Activated CD8-positive, alpha-beta T cell treated with anti-CD3 and anti-CD28 coated beads for 36 hours (primary cell): ENCODE results near the gene IFT81. TPM values are rescaled to one million over a fixed set of nuclear protein-coding genes. Genes with fewer than 3 reads are reported as not detected.

Experiments used
- ATAC-seq: fragments of 200-7000 bp; cut with Tn5 transposase; one replicate; pipeline ENCODE4 v1.10.0; 2021; ENCODE audit warnings: mild to moderate bottlenecking, moderate library complexity
- CTCF ChIA-PET: fragments of 350-600 bp; sonication (Branson Sonifier 250); formaldehyde crosslinking; loops from one replicate; lab custom pipeline; 2021; ENCODE audit warnings: antibody characterized with exemption; lab: Charles Lee
- POLR2A ChIA-PET: fragments of 350-600 bp; sonication (Branson Sonifier 250); formaldehyde crosslinking; loops from one replicate; lab custom pipeline; 2021; ENCODE audit warnings: antibody characterized with exemption; lab: Charles Lee
- DNase-seq: peaks from one replicate; pipeline ENCODE4 v3.0.0-alpha.2; 2020
- H3K27ac Mint-ChIP-seq: one replicate; pipeline ENCODE4 v1.8.0; 2021; ENCODE audit warnings: mild to moderate bottlenecking, mixed read lengths
- H3K27me3 Mint-ChIP-seq: one replicate; pipeline ENCODE4 v1.8.0; 2021; ENCODE audit warnings: mixed read lengths
- H3K36me3 Mint-ChIP-seq: one replicate; pipeline ENCODE4 v1.8.0; 2021; ENCODE audit warnings: low read depth, mixed read lengths
- H3K4me1 Mint-ChIP-seq: one replicate; pipeline ENCODE4 v1.8.0; 2021; ENCODE audit warnings: low read depth, mixed read lengths
- H3K4me3 Mint-ChIP-seq: one replicate; pipeline ENCODE4 v1.8.0; 2021; ENCODE audit warnings: mild to moderate bottlenecking, moderate library complexity, mixed read lengths
- H3K9me3 Mint-ChIP-seq: one replicate; pipeline ENCODE4 v1.8.0; 2021; ENCODE audit warnings: mixed read lengths
- intact Hi-C: fragments of 100-400 bp; cut with micrococcal nuclease; formaldehyde crosslinking; loops from one replicate; pipeline ENCODE4 v1.10.0; 2022
- total RNA-seq, 2 experiments: library from RNA; stranded (reverse); gene quantifications; one replicate each; pipeline ENCODE4 v1.2.3, GENCODE V29; 2021
- TF ChIP-seq, protein P1 (sequence below): fragments of 200-600 bp; IDR thresholded peaks from one replicate; pipeline ENCODE4 v1.8.0; 2022; ENCODE audit warnings: antibody characterized with exemption, mild to moderate bottlenecking

IFT81 gene
- total RNA-seq, 2 experiments from 2014 or later = 1.8 to 2.8 TPM

DNA sequence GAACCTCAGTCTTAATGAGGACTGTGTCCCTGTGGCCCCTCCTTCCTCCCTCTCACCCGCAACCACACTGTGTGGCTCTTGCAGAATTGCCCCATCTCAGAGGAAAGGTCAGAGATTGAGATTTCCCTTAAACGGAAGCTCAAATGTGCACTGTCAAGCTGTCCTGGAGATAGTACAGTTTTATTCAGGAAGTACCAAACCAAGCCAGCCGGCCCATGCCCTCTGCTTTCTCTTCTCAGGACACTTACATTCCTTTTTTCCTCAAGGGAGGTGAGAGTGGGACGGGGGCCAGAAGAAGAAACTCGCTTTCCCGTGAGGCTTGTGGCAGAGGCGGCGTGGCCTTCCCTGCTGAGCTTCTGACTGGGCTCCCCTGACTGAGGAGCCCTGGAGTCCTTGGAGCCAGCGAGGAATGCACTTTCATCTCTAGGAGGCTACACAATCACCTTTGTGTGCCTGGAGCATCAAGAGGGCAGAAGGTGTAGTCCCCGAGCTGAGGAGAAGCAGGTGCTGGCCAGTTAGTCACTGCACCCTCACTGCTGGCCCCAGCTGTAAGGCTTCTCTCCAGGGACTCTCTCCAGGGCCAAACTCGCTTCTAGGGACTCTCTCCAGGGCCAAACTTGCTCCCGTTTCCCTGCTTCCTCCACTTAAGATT lies 132.7 kb downstream of the IFT81 start:
- intact Hi-C loops = no loop called here
- no peak for ATAC-seq
- Mint-ChIP-seq H3K36me3 (no peaks in the 10 kb centered on the region), H3K9me3 (no peaks in the 10 kb centered on the region), H3K4me1 (no peaks in the 10 kb centered on the region), H3K27ac (no peak overlapping the region), H3K27me3 (no peaks in the 10 kb centered on the region), H3K4me3 (no peak overlapping the region)
- ChIA-PET CTCF (interaction anchor here (1.0 to 1.5 kb wide), 2 partner anchors 9 to 11 kb away, joined by 3 to 6 read pairs; no protein-coding TSS in a partner anchor), POLR2A (no interaction called here)
- TF ChIP-seq, protein P1, sequence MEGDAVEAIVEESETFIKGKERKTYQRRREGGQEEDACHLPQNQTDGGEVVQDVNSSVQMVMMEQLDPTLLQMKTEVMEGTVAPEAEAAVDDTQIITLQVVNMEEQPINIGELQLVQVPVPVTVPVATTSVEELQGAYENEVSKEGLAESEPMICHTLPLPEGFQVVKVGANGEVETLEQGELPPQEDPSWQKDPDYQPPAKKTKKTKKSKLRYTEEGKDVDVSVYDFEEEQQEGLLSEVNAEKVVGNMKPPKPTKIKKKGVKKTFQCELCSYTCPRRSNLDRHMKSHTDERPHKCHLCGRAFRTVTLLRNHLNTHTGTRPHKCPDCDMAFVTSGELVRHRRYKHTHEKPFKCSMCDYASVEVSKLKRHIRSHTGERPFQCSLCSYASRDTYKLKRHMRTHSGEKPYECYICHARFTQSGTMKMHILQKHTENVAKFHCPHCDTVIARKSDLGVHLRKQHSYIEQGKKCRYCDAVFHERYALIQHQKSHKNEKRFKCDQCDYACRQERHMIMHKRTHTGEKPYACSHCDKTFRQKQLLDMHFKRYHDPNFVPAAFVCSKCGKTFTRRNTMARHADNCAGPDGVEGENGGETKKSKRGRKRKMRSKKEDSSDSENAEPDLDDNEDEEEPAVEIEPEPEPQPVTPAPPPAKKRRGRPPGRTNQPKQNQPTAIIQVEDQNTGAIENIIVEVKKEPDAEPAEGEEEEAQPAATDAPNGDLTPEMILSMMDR = no peak
- no peak for DNase-seq

DNA sequence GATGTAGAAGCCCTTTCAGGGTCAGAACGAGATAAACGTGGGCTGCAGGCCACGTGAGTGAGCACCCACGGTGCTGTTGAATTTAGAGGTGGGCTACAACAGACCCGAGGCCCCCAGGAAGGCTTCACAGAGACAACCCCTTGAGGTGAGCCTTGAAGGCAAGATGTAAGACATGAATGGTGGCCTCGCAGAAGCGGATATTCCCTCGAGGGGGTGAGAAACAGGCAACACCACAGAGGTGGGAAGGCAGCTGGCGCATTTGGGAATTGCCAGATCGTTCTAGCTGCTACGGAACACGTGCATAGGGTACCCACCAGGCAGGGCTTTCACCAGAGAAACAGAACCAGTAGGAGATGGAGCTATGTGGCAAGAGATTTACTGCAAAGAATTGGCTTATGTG lies 134.3 kb downstream of the IFT81 start:
- ATAC-seq (no peak), DNase-seq (no peak)
- Mint-ChIP-seq H3K4me1 (no peaks in the 10 kb centered on the region), H3K27ac (no peak overlapping the region), H3K27me3 (no peaks in the 10 kb centered on the region), H3K9me3 (no peaks in the 10 kb centered on the region), H3K4me3 (no peak overlapping the region), H3K36me3 (no peaks in the 10 kb centered on the region)
- intact Hi-C loops = no loop called here
- TF ChIP-seq, protein P1 = no peak
- POLR2A ChIA-PET = interaction anchor here (0.9 kb wide), 1 partner anchor 21 kb away, joined by 3 read pairs; no protein-coding TSS in a partner anchor
- CTCF ChIA-PET = interaction anchor here (0.8 kb wide), 1 partner anchor 14 kb away, joined by 3 read pairs; no protein-coding TSS in a partner anchor

DNA sequence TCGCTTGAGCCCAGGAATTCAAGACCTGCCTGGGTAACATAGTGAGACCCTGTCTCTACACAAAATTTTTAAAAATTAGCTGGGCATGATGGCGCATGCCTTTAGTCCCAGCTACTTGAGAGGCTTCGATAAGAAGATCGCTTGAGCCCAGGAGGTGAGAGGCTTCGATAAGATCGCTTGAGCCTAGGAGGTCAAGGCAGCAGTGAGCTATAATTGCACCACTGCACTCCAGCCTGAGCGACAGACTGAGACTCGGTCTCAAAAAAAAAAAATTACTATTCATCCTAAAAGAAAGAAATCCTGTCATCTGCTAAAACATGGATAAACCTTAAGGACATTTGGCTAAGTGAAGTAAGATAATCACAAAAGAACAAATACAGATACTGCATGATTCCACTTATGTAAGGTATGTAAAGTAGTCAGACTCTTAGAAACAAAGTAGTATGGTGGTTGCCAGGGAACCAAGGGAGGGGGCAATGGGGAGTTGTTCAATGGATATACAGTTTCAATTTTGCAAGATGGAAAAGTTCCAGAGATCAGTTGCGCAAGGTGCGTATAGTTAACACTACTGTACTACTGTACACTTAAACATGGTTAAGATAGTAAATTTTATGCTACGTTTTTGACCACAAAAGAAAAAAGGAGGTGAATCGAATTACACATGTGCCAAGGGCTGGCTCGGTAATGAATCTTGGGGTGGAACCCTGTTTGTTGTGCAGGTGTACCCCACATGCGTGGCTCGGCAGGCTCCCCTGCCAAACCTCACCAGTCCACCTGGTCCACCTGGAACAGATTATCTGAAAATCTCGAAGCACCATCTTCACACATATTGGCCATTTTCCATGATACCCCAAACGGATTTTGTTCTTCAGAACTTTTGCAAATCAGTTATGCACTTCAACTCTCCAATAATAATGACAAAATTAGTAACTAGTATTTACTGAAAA lies 138.6 kb downstream of the IFT81 start:
- Mint-ChIP-seq H3K36me3 (no peaks in the 10 kb centered on the region), H3K4me3 (no peak overlapping the region), H3K4me1 (no peaks in the 10 kb centered on the region), H3K9me3 (no peaks in the 10 kb centered on the region), H3K27me3 (no peaks in the 10 kb centered on the region), H3K27ac (no peak overlapping the region)
- intact Hi-C loops = no loop called here
- DNase-seq = no peak
- CTCF ChIA-PET = no interaction called here
- ATAC-seq = no peak
- POLR2A ChIA-PET = interaction anchor here (0.6 kb wide), 1 partner anchor 1754 kb away, joined by 4 read pairs; no protein-coding TSS in a partner anchor
- TF ChIP-seq, protein P1 = no peak

DNA sequence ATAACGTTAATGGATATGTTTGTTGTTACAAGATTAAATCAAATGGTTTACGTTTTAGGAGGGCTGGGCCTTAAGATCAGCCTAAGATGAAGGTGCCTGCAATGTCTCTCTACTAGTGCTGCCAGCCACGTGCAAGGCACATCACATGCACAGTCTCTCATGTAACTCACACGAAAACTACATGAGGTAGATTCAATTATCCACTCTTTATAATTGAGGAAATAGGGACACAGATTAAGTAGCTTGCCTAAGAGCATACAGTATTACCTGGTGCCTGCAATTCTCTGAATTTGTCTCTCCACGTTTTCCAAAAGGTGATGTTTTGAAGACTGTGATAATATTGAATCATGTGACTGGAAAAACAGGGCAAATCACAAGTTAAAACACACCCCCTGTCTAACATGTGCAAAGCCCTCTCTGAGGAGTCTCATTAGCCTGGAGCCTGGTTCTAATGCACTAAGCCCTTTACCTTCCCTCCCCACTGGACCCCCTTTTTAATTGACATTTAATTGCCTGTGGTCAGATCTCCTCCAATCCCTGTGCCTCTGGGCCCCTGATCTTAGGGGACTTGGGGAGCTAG lies 142.3 kb downstream of the IFT81 start:
- intact Hi-C loops = no loop called here
- no peak overlapping the region for H3K4me3 Mint-ChIP-seq
- H3K9me3 Mint-ChIP-seq = no peaks in the 10 kb centered on the region
- peaks cover 3% of the 10 kb centered on the region for H3K27me3 Mint-ChIP-seq
- H3K4me1 Mint-ChIP-seq = no peaks in the 10 kb centered on the region
- TF ChIP-seq, protein P1 = no peak
- POLR2A ChIA-PET = interaction anchor here (1.5 kb wide), 1 partner anchor 14 kb away, joined by 4 read pairs; the partner anchor contains the start of gene ATP2A2
- no peak overlapping the region for H3K27ac Mint-ChIP-seq
- DNase-seq (no peak), ATAC-seq (no peak)
- CTCF ChIA-PET = no interaction called here
- H3K36me3 Mint-ChIP-seq = no peaks in the 10 kb centered on the region
